GM12873 (cell line): ENCODE results near the gene FOXP4.

ENCODE experiments used
- TF ChIP-seq, protein P1 (sequence below): IDR thresholded peaks from 2 replicates; pipeline ENCODE4 v1.5.1; 2012; ENCODE audit warnings: low read depth, mild to moderate bottlenecking, moderate library complexity, low read length, control low read depth; ENCODE audit not compliant: insufficient read depth; ENCODE audit errors: missing control alignments

FOXP4 gene

DNA sequence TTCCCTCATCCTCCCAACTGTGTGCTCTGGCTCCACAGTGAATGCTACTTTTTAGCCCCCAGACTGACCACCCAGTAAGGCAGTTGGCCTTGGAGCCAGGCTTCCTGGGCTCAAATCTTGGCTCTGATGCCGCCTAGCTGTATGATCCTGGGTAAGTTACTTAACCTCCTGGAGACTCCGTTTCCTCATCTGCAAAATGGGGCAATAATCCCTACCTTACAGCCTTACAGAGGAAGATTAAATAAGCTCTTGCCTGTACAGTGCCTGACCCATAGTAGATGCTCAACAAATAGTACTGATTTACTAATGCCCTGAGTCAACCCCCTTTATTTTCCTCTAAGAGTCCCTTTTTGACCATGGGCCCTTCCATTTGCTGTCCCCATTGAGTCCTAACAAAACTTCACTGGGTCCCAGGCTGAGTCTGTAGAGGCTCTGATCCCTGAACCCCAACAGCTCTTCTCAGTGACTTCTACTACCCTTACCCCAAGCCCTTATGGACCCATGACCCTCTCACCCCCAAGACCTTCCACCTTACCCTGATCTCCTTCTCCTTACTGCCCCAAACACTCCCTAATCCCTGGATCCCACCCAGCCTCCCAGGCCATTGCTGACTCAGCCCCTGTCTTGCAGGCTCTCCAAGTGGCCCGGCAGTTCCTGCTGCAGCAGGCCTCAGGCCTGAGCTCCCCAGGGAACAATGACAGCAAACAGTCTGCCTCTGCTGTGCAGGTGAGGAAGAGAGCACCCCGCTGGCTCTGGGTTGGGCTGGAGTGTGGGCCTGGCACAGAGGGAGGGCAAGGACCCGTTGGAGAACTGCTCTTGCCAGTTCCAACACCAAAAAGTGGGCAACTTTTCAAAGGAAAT lies 31.4 kb downstream of the FOXP4 start:
- TF ChIP-seq, protein P1, sequence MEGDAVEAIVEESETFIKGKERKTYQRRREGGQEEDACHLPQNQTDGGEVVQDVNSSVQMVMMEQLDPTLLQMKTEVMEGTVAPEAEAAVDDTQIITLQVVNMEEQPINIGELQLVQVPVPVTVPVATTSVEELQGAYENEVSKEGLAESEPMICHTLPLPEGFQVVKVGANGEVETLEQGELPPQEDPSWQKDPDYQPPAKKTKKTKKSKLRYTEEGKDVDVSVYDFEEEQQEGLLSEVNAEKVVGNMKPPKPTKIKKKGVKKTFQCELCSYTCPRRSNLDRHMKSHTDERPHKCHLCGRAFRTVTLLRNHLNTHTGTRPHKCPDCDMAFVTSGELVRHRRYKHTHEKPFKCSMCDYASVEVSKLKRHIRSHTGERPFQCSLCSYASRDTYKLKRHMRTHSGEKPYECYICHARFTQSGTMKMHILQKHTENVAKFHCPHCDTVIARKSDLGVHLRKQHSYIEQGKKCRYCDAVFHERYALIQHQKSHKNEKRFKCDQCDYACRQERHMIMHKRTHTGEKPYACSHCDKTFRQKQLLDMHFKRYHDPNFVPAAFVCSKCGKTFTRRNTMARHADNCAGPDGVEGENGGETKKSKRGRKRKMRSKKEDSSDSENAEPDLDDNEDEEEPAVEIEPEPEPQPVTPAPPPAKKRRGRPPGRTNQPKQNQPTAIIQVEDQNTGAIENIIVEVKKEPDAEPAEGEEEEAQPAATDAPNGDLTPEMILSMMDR, result no peak

DNA sequence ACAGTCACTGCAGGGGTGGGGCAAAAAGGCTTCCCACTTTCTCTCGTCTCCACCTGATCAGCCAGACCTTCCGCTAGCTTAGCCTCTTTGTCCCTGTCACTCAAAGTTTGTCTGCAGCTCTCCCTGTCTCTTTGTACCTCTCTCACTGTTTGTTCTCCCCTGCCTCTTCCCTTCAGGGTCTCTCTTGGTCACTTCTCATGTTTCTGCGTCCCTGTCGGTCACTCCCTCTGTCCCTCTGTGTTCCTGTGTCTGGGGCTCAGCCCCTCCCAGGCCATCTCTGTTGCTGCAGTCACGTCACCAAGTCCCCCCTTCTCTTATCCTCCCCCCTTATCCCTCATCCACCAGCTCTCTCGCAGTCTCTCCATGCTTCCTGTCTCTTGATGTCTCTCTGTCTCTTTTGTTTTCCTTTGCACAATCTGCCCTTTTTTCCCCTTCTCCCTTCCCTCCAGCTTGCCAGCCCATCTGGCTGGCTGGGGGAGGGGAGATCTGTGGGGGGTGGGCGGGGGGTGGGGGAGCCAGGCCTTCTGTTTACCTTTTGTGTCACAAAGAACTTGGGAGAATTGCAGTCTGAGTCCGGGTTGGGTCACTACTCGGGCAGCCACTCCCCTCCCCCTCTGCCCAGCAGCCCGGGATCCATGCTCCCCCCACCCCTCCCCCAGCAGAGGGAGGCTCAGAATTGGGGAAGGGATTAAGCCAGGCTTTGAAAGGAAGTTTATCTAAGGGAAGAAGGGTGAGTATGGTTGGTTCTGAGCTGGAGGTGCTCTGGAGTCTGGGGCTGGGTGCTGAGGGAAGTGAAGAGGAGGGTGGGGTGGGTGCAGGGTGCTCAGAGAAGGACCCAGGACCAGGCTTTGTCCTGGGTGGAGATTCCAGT lies 32.3 kb downstream of the FOXP4 start:
- TF ChIP-seq, protein P1, result no peak

GRCh38 chr6:41579088-41579610 lies 33.0 kb downstream of the FOXP4 start:
- TF ChIP-seq, protein P1, result no peak

- TF ChIP-seq, protein P1, result no peak
Observed at GRCh38 chr6:41580690-41581089, 34.5 kb downstream of the FOXP4 start.

DNA sequence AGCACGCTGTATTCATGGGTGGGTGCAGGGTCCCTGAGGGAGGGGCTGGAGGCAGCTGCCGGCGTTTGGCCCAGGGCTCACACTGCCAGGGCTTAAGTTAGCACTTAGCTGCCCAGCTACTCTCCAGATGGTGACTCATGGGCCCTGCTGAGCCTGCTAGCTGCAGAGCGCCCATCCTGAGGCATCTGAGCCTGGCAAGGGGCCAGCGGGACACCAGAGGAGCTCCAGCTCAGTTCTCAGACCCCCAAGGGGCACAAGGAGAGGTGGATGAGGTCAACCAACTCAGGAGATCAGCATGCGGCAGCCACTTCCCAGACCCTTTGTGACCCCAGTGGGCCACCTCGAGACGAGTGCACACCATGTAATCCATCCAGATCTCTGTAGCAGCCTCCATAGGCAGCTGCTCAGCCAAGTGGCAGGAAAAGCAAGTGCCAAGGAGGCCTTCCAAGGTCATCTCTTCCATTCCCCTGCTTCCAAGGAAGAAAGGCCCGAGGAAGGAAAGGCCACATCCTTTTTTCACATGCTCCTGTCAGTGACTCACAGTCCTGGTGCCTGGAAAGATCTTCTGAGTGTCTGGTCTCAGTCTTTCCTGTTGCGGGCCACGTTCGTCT lies 35.3 kb downstream of the FOXP4 start:
- TF ChIP-seq, protein P1, result no peak

DNA sequence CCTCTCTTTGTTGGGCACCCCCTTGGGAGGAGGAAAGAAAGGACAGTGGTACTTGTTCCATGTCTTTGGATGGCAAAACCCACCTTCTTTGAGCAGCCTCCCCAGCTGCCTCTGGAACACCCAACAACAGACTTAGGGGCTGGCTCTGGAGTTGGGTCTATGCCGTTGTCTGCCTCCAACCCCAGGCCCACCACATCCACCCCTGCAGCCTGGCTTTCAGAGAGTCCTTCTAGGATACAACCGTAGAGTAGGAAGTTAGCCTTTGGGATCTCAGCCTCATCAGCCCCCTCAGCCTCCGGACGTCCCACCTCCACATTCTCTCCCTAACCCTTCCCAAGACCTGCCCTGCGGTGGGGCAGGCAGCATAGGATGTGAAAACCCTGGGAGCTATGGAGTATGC lies 36.4 kb downstream of the FOXP4 start:
- TF ChIP-seq, protein P1, result no peak

- TF ChIP-seq, protein P1, result no peak
Observed at GRCh38 chr6:41583565-41583964, 37.4 kb downstream of the FOXP4 start.
